Measurements from ENCODE around the gene MREG. TPM values are rescaled to one million over a fixed set of nuclear protein-coding genes. Genes with fewer than 3 reads are reported as not detected.
A peak's percentile ranks its signal among the peaks of the same experiment; 100 is the strongest.

MREG gene
- total RNA-seq, 3 donors from 2014 or later (not counting 1 experiment from before 2014, with no cell fraction given): 4.0 to 9.8 (median 6.8) TPM

- Mint-ChIP-seq H3K27me3 (ENCODE audit: low read depth in 2 of 2) (no peaks in the 10 kb centered on the region), H3K36me3 (peaks cover 6% of the 10 kb centered on the region), H3K9me3 (no peaks in the 10 kb centered on the region), H3K4me1 (peaks cover 0 to 3% of the 10 kb centered on the region in 2 donors), H3K4me3 (no peak overlapping the region), H3K27ac (no peak overlapping the region)
- Histone ChIP-seq H3K4me3 (ENCODE audit: low read length) (no peak overlapping the region), H3K27me3 (ENCODE audit: control insufficient read depth, insufficient read depth, low read length) (no peaks in the 10 kb centered on the region), H3K4me1 (ENCODE audit: control insufficient read depth, insufficient read depth, low read length) (no peaks in the 10 kb centered on the region), H3K27ac (ENCODE audit: low read length) (no peak overlapping the region), H3K9me3 (ENCODE audit: control insufficient read depth, insufficient read depth, low read length) (no peaks in the 10 kb centered on the region), H3K36me3 (ENCODE audit: control insufficient read depth, insufficient read depth, low read length) (no peaks in the 10 kb centered on the region)
- TF ChIP-seq, protein P1, sequence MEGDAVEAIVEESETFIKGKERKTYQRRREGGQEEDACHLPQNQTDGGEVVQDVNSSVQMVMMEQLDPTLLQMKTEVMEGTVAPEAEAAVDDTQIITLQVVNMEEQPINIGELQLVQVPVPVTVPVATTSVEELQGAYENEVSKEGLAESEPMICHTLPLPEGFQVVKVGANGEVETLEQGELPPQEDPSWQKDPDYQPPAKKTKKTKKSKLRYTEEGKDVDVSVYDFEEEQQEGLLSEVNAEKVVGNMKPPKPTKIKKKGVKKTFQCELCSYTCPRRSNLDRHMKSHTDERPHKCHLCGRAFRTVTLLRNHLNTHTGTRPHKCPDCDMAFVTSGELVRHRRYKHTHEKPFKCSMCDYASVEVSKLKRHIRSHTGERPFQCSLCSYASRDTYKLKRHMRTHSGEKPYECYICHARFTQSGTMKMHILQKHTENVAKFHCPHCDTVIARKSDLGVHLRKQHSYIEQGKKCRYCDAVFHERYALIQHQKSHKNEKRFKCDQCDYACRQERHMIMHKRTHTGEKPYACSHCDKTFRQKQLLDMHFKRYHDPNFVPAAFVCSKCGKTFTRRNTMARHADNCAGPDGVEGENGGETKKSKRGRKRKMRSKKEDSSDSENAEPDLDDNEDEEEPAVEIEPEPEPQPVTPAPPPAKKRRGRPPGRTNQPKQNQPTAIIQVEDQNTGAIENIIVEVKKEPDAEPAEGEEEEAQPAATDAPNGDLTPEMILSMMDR (IDR thresholded peaks at IDR 0.05): no peak
- intact Hi-C loops (cut with micrococcal nuclease): no loop called here
- DNase-seq (no peak), ATAC-seq (no peak)
- 75% methylated on average over 5 of the region's 6 CpGs for WGBS (ENCODE audit: insufficient coverage)
Observed at GRCh38 chr2:215982465-215982875, 30.9 kb downstream of the MREG start.

- 88% methylated on average over 7 of the region's 7 CpGs for WGBS (ENCODE audit: insufficient coverage)
Observed at GRCh38 chr2:215981115-215981514, 32.2 kb downstream of the MREG start.

GRCh38 chr2:215979620-215980019 is 33.7 kb downstream of the MREG start:
- no peak overlapping the region for H3K4me3 Mint-ChIP-seq
- WGBS (ENCODE audit: insufficient coverage): 41% methylated on average over 2 of the region's 2 CpGs
- Histone ChIP-seq H3K36me3 (ENCODE audit: control insufficient read depth, insufficient read depth, low read length) (no peaks in the 10 kb centered on the region), H3K27me3 (ENCODE audit: control insufficient read depth, insufficient read depth, low read length) (no peaks in the 10 kb centered on the region), H3K27ac (ENCODE audit: low read length) (no peak overlapping the region), H3K4me1 (ENCODE audit: control insufficient read depth, insufficient read depth, low read length) (no peaks in the 10 kb centered on the region), H3K4me3 (ENCODE audit: low read length) (no peak overlapping the region), H3K9me3 (ENCODE audit: control insufficient read depth, insufficient read depth, low read length) (no peaks in the 10 kb centered on the region)
- H3K27ac Mint-ChIP-seq: no peak overlapping the region
- H3K4me1 Mint-ChIP-seq: peaks cover 7% of the 10 kb centered on the region in 2 donors
- H3K9me3 Mint-ChIP-seq: no peaks in the 10 kb centered on the region
- DNase-seq (peak in 1 of 2 donors; percentile 14), ATAC-seq (peak in 2 of 3 donors; percentile 29 to 50)
- TF ChIP-seq, protein P1 (IDR thresholded peaks at IDR 0.05): no peak
- intact Hi-C loops (cut with micrococcal nuclease): no loop called here
- no peaks in the 10 kb centered on the region for H3K27me3 Mint-ChIP-seq (ENCODE audit: low read depth in 2 of 2)
- H3K36me3 Mint-ChIP-seq: no peaks in the 10 kb centered on the region

More at GRCh38 chr2:215981115-215981514, 32.2 kb downstream of the MREG start:
- no peak overlapping the region for H3K4me3 Mint-ChIP-seq
- H3K27ac Mint-ChIP-seq: no peak overlapping the region
- Histone ChIP-seq H3K4me3 (ENCODE audit: low read length) (no peak overlapping the region), H3K4me1 (ENCODE audit: control insufficient read depth, insufficient read depth, low read length) (no peaks in the 10 kb centered on the region), H3K9me3 (ENCODE audit: control insufficient read depth, insufficient read depth, low read length) (no peaks in the 10 kb centered on the region), H3K27me3 (ENCODE audit: control insufficient read depth, insufficient read depth, low read length) (no peaks in the 10 kb centered on the region), H3K27ac (ENCODE audit: low read length) (no peak overlapping the region), H3K36me3 (ENCODE audit: control insufficient read depth, insufficient read depth, low read length) (no peaks in the 10 kb centered on the region)
- TF ChIP-seq, protein P1 (IDR thresholded peaks at IDR 0.05): no peak
- no peaks in the 10 kb centered on the region for H3K9me3 Mint-ChIP-seq
- DNase-seq (no peak), ATAC-seq (no peak)
- peaks cover 0 to 3% of the 10 kb centered on the region in 2 donors for H3K4me1 Mint-ChIP-seq
- no peaks in the 10 kb centered on the region for H3K27me3 Mint-ChIP-seq (ENCODE audit: low read depth in 2 of 2)
- intact Hi-C loops (cut with micrococcal nuclease): no loop called here
- no peaks in the 10 kb centered on the region for H3K36me3 Mint-ChIP-seq
